Measurements from ENCODE around the gene RUNX2. TPM values are rescaled to one million over a fixed set of nuclear protein-coding genes. Genes with fewer than 3 reads are reported as not detected.

RUNX2 gene
- total and polyA plus RNA-seq, 12 donors, result 0.20 to 3.0 (median 1.6) TPM

DNA sequence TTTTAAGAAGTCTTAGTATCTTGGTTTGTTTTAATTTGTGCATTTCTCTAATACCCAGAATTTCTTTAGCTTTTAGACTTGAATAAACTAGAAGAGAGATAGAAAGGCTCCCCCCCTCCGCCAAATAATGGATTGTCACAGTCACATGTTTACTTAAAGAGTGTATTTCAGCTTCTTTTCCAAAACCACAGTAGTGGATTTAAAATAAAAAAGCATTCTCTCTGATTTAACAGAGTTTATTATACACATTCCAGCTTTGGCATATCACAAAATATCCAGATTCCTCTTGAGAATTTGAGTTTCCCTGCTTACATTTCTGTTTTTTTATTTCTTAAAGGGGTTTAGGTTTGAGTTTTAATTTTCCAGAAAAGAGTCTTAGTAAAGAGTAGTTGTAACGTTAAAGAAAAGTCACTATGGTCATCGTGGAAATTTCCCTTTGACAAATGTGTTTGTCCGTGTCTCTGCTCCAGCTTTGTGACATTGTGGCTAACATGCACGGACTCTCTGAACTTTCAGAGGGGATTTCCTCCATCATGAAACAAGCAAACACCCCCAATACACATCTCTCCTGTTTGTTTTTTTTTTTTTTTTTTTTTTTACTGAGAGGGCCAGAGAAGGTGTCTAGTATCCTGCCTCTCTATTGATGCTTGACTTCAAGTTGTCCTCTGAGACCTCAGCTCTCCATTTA, 163.1 kb downstream of the RUNX2 start:
- ATAC-seq (no peak), DNase-seq (no peak)
- Histone ChIP-seq H3K9me3 (no peaks in the 10 kb centered on the region), H3K27ac (no peak overlapping the region), H3K36me3 (no peaks in the 10 kb centered on the region), H3K27me3 (no peaks in the 10 kb centered on the region), H3K4me3 (no peak overlapping the region), H3K4me1 (peaks cover 0 to 22% (median 0%) of the 10 kb centered on the region in 9 donors)
- 81% methylated on average over 5 of the region's 5 CpGs for WGBS, 2 donors
- TF ChIP-seq, protein P1, sequence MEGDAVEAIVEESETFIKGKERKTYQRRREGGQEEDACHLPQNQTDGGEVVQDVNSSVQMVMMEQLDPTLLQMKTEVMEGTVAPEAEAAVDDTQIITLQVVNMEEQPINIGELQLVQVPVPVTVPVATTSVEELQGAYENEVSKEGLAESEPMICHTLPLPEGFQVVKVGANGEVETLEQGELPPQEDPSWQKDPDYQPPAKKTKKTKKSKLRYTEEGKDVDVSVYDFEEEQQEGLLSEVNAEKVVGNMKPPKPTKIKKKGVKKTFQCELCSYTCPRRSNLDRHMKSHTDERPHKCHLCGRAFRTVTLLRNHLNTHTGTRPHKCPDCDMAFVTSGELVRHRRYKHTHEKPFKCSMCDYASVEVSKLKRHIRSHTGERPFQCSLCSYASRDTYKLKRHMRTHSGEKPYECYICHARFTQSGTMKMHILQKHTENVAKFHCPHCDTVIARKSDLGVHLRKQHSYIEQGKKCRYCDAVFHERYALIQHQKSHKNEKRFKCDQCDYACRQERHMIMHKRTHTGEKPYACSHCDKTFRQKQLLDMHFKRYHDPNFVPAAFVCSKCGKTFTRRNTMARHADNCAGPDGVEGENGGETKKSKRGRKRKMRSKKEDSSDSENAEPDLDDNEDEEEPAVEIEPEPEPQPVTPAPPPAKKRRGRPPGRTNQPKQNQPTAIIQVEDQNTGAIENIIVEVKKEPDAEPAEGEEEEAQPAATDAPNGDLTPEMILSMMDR (IDR thresholded peaks at IDR 0.05), result no peak
- intact Hi-C loops (cut with DNase I), result no loop called here

DNA sequence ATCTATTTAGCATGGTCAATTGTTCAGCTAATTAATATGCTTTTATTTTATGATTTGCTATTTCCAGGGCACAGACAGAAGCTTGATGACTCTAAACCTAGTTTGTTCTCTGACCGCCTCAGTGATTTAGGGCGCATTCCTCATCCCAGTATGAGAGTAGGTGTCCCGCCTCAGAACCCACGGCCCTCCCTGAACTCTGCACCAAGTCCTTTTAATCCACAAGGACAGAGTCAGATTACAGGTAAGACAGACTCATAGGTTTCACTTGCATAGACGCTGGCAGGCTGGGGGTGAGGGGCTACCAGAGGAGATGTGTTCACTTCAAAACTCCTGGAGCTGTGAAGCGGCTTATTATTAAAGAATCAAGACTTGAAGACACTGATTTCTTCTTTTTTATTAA, 163.7 kb downstream of the RUNX2 start:
- Histone ChIP-seq H3K4me1 (peaks cover 0 to 26% (median 0%) of the 10 kb centered on the region in 9 donors), H3K27me3 (no peaks in the 10 kb centered on the region), H3K9me3 (no peaks in the 10 kb centered on the region), H3K36me3 (no peaks in the 10 kb centered on the region), H3K4me3 (no peak overlapping the region), H3K27ac (no peak overlapping the region)
- TF ChIP-seq, protein P1 (IDR thresholded peaks at IDR 0.05), result no peak
- DNase-seq (no peak), ATAC-seq (no peak)
- intact Hi-C loops (cut with DNase I), result no loop called here
- 92% methylated on average over 6 of the region's 6 CpGs for WGBS, 2 donors

DNA sequence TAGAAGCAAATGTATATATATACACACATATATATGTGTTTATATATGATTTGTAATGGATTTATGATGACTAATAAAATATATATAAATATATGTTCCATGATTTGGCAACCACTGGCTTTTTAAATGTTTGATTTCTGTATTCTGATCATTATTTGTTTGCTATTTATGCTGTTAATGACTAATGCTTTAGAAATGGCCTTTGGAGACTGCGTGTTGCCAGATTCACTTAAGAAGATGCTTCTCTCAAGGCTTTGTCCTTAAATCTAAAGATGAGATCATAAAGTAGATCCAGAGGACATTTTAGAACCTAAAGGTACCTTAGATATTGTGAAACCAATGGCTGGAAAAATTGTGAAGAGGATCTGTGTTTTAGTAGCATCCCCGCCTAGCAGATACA, 165.6 kb downstream of the RUNX2 start:
- no peak for DNase-seq
- Histone ChIP-seq H3K27ac (no peak overlapping the region), H3K36me3 (no peaks in the 10 kb centered on the region), H3K9me3 (no peaks in the 10 kb centered on the region), H3K27me3 (no peaks in the 10 kb centered on the region), H3K4me3 (no peak overlapping the region), H3K4me1 (peaks cover 0 to 26% (median 4%) of the 10 kb centered on the region in 9 donors)
- WGBS, 2 donors, result 99 to 100% methylated on average over 2 of the region's 2 CpGs
- TF ChIP-seq, protein P1 (IDR thresholded peaks at IDR 0.05), result no peak
- intact Hi-C loops (cut with DNase I), result no loop called here
- ATAC-seq, result no peak

DNA sequence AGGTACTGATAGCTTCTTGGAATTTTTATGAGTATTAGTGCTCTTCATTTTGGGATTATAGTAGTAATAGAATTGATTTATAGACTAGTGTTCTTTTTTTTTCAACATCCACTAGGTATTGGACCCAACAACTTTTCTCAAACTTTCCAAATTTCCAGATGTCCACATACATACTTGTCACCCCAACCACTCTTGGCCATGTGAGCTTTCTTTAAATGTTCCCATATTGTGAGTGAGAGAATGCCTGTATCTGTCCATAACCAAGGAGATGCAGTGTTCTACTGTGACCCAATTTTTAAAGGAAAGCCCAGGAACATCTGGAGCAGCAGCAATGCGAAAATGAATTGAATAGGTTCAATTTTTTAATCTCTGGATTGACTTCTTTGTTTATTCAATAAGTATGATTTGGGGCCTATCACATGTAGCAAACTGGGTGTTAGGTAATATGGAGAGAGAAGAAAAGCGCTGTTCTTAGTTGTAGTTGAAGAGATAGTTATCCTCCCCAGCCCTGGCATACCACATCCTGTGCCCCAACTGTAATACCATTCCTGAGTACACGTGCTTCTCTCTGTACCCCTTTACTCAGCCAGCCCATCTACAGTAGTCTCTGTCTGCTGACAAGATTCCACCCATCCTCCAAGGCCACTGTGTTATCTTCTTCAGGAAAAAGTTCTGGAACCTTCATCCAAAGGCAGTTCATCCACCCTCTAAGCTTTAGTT, 166.4 kb downstream of the RUNX2 start:
- TF ChIP-seq, protein P1 (IDR thresholded peaks at IDR 0.05), result no peak
- DNase-seq, result no peak

More for the DNA sequence above, 166.4 kb downstream of the RUNX2 start:
- H3K36me3 ChIP-seq, result no peaks in the 10 kb centered on the region
- H3K4me3 ChIP-seq, result no peak overlapping the region
- H3K9me3 ChIP-seq, result no peaks in the 10 kb centered on the region
- WGBS, 2 donors, result 88 to 89% methylated on average over 3 of the region's 3 CpGs
- intact Hi-C loops (cut with DNase I), result no loop called here
- peaks cover 0 to 26% (median 4%) of the 10 kb centered on the region in 9 donors for H3K4me1 ChIP-seq
- H3K27me3 ChIP-seq, result no peaks in the 10 kb centered on the region
- ATAC-seq, result no peak
- H3K27ac ChIP-seq, result no peak overlapping the region
